Nephron (organoid): ENCODE results near the gene GNRH2.
A peak's percentile ranks its signal among the peaks of the same experiment; 100 is the strongest.
"Not testable (repeated sequence)": the region's sequence is repeated elsewhere in the genome, so short reads cannot be mapped to it uniquely, and the experiment has no call there.

Experiments used
- H3K27ac Mint-ChIP-seq, 3 experiments: 2 replicates each; pipeline ENCODE4 v1.8.0; 2020; ENCODE audit warnings: mixed read lengths in 3 of 3, mild to moderate bottlenecking in 2 of 3, moderate library complexity in 1 of 3
- H3K27me3 Mint-ChIP-seq: 2 replicates; pipeline ENCODE4 v1.8.0; 2021; ENCODE audit warnings: low read depth, mild to moderate bottlenecking, moderate library complexity, mixed read lengths
- H3K36me3 Mint-ChIP-seq: 2 replicates; pipeline ENCODE4 v1.8.0; 2020; ENCODE audit warnings: low read depth, mixed read lengths
- H3K4me1 Mint-ChIP-seq: 2 replicates; pipeline ENCODE4 v1.8.0; 2020; ENCODE audit warnings: mixed read lengths
- H3K4me3 Mint-ChIP-seq, 3 experiments: 2 replicates each; pipeline ENCODE4 v1.8.0; 2020; ENCODE audit warnings: mild to moderate bottlenecking in 3 of 3, mixed read lengths in 3 of 3, moderate library complexity in 2 of 3
- H3K9me3 Mint-ChIP-seq: 2 replicates; pipeline ENCODE4 v1.8.0; 2020; ENCODE audit warnings: mixed read lengths
- TF ChIP-seq, protein P1 (sequence below), 3 experiments: fragments of 200-600 bp; sonication (generic); IDR thresholded peaks; one replicate each; pipeline ENCODE4 v1.5.0; 2021; ENCODE audit warnings: antibody characterized with exemption in 3 of 3; ENCODE audit not compliant: unreplicated experiment in 3 of 3

The GNRH2 gene

DNA sequence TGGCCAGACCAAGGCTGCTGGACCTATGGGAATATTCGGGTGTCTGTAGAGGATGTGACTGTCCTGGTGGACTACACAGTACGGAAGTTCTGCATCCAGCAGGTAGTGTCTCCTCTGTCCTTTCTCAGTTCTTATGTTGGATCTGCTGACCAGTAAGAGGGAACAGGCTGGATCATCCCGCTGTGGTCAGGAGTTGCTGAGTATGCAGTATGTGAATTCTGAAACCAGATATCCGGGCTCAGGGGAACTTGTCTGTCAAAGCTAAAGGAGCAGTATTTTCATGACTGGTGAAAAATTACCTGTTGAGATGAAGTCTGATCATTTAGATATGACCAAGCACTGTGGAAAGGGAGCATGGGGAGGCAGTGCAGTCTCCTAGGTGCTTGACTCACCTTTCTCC is 22.1 kb upstream of the GNRH2 start:
- peaks cover 77% of the 10 kb centered on the region for H3K36me3 Mint-ChIP-seq

DNA sequence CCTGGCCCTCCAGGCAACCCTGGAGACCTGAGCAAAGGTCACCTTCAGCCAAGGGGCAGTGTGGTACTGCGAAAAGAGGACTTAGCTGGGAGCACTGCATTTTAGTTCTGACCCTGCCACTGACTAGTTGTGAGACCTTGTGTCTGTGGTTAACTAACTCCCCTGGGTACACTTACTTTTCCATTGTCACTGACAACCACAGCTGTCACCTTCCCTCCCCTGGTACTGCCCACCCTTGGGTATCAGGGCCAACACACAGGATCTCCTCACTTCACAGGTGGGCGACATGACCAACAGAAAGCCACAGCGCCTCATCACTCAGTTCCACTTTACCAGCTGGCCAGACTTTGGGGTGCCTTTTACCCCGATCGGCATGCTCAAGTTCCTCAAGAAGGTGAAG is 21.6 kb upstream of the GNRH2 start:
- Mint-ChIP-seq H3K9me3 (peaks cover 8% of the 10 kb centered on the region), H3K27ac (no peak overlapping the region), H3K4me3 (no peak overlapping the region), H3K27me3 (no peaks in the 10 kb centered on the region), H3K36me3 (peaks cover 77% of the 10 kb centered on the region), H3K4me1 (no peaks in the 10 kb centered on the region)
- TF ChIP-seq, protein P1, sequence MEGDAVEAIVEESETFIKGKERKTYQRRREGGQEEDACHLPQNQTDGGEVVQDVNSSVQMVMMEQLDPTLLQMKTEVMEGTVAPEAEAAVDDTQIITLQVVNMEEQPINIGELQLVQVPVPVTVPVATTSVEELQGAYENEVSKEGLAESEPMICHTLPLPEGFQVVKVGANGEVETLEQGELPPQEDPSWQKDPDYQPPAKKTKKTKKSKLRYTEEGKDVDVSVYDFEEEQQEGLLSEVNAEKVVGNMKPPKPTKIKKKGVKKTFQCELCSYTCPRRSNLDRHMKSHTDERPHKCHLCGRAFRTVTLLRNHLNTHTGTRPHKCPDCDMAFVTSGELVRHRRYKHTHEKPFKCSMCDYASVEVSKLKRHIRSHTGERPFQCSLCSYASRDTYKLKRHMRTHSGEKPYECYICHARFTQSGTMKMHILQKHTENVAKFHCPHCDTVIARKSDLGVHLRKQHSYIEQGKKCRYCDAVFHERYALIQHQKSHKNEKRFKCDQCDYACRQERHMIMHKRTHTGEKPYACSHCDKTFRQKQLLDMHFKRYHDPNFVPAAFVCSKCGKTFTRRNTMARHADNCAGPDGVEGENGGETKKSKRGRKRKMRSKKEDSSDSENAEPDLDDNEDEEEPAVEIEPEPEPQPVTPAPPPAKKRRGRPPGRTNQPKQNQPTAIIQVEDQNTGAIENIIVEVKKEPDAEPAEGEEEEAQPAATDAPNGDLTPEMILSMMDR (IDR thresholded peaks at IDR 0.05; ENCODE audit: unreplicated experiment in 3 of 3), result no peak

More for the DNA sequence above, 22.1 kb upstream of the GNRH2 start:
- Mint-ChIP-seq H3K27me3 (no peaks in the 10 kb centered on the region), H3K27ac (peak overlapping the region in 1 of 3 experiments; percentile 1), H3K9me3 (peaks cover 8% of the 10 kb centered on the region), H3K4me3 (no peak overlapping the region), H3K4me1 (no peaks in the 10 kb centered on the region)
- TF ChIP-seq, protein P1 (IDR thresholded peaks at IDR 0.05; ENCODE audit: unreplicated experiment in 3 of 3), result no peak

DNA sequence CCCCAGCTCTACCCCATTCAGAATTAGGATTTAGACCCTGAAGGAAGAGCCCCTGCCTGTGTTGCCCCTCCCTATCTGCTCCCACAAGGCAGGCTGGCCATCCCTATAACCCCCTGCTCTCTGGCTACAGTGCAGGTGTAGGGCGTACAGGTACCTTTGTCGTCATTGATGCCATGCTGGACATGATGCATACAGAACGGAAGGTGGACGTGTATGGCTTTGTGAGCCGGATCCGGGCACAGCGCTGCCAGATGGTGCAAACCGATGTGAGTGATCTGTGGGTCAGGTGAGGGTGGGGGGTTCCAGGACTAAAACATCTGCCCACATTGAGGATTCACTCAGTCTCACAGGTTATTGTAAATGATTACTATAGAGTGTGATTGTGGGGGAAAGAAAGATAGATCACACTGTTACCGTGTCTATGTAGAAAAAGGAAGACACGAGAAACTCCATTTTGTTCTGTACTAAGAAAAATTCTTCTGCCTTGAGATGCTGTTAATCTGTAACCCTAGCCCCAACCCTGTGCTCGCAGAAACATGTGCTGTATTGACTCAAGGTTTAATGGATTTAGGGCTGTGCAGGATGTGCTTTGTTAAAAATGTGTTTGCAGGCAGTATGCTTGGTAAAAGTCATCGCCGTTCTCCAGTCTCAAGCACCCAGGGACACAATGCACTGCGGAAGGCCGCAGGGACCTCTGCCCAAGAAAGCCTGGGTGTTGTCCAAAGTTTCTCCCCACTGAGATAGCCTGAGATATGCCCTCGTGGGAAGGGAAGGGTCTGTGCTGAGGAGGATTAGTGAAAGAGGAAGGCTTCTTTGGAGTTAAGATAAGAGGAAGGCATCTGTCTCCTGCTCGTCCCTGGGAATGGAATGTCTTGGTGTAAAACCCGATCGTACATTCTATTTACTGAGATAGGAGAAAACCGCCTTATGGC is 20.6 kb upstream of the GNRH2 start:
- not testable (repeated sequence) for H3K4me1 Mint-ChIP-seq, H3K4me3 Mint-ChIP-seq, H3K27me3 Mint-ChIP-seq, H3K9me3 Mint-ChIP-seq
- peaks cover 75% of the 10 kb centered on the region for H3K36me3 Mint-ChIP-seq
- H3K27ac Mint-ChIP-seq, result peak overlapping the region; percentile 62 to 91 (median 77)

DNA sequence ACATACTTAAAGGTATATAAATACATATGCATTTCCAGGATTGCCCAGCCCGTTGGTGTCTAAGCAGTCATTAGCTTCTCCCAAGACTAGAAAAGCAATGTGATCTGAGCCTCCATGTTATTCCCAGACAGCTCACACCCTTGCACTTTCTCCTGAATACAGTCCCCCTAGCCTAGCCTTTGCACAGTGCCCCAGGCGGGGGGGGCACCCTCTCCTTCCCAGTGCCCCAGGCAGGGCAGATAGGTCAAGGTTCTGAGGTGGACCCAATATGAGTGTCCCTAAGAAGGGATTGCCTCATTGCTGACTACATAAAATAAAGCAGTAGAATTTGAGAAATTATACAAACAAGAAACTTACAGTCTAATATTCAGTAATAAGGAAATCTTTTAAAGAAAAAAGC is 15.4 kb upstream of the GNRH2 start:
- Mint-ChIP-seq H3K27ac (no peak overlapping the region), H3K27me3 (no peaks in the 10 kb centered on the region)

DNA sequence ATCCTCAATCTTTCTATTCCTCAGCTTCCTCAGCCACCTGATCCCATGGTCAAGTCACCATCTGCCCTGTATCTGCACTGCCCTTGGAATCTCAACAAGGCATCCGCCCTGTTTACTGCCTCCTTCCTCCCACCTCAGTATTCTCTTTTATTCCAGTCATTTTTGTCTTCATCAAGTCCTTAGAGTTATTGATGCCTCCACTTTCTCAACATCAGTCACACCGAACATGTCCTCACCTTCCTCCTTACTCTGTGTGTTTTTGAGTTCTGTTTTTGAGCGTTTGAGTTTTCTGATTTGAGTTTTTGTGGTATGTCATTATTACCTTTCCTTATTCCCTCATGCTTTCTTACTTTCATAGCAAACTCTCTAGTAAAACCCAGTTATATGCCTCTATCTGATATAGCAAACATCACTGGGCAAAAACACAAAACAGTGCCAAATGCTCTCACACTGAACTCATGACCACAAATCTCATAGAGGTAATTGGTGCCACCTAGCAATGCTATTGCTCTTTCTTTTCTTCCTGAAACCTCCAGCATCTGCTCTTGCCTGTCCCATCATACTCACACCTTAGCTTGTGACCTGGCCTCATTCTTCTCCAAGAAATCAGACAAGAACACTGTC is 11.8 kb upstream of the GNRH2 start:
- no peaks in the 10 kb centered on the region for H3K4me1 Mint-ChIP-seq
- no peaks in the 10 kb centered on the region for H3K9me3 Mint-ChIP-seq
- H3K27me3 Mint-ChIP-seq, result no peaks in the 10 kb centered on the region
- no peak overlapping the region for H3K4me3 Mint-ChIP-seq
- no peak overlapping the region for H3K27ac Mint-ChIP-seq
- H3K36me3 Mint-ChIP-seq, result peaks cover 47% of the 10 kb centered on the region
- TF ChIP-seq, protein P1 (IDR thresholded peaks at IDR 0.05; ENCODE audit: unreplicated experiment in 3 of 3), result no peak

More for the DNA sequence above, 15.4 kb upstream of the GNRH2 start:
- H3K4me1 Mint-ChIP-seq, result no peaks in the 10 kb centered on the region
- peaks cover 48% of the 10 kb centered on the region for H3K36me3 Mint-ChIP-seq
- TF ChIP-seq, protein P1 (IDR thresholded peaks at IDR 0.05; ENCODE audit: unreplicated experiment in 3 of 3), result no peak
- no peak overlapping the region for H3K4me3 Mint-ChIP-seq
- no peaks in the 10 kb centered on the region for H3K9me3 Mint-ChIP-seq

DNA sequence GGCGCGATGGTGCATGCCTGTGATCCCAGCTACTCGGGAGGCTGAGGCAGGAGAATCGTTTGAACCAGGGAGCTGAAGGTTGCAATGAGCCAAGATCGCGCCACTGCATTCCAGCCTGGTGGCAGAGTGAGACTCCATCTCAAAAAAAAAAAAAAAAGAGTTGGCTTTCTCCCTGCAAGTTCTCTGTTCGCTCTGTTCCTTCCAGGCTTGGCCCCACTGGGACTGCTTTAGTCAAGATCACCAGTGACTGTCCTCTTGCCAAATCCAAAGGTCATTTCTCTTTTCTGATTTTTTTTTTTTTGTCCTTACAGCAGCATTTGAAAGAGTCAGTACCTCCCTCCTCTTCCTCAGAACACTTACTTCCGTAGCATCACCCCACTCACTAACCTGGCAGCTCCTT is 10.8 kb upstream of the GNRH2 start:
- Mint-ChIP-seq H3K9me3 (no peaks in the 10 kb centered on the region), H3K27me3 (no peaks in the 10 kb centered on the region), H3K36me3 (peaks cover 39% of the 10 kb centered on the region), H3K4me3 (no peak overlapping the region), H3K4me1 (no peaks in the 10 kb centered on the region), H3K27ac (no peak overlapping the region)
- TF ChIP-seq, protein P1 (IDR thresholded peaks at IDR 0.05; ENCODE audit: unreplicated experiment in 3 of 3), result no peak
